Lower lobe of right lung (tissue), 2 donors: ENCODE results near the gene SLCO2B1. TPM values are rescaled to one million over a fixed set of nuclear protein-coding genes. Genes with fewer than 3 reads are reported as not detected.

Experiments
- ATAC-seq, 2 donors: fragments of 200-7000 bp; cut with Tn5 transposase; one replicate each; pipeline ENCODE4 v1.9.1; 2020 to 2022; ENCODE audit warnings: mild to moderate bottlenecking in 2 of 2, moderate library complexity in 2 of 2
- DNase-seq: peaks from one replicate; pipeline ENCODE4 v3.0.0-alpha.2; 2020
- H3K27ac ChIP-seq: fragments of 200-600 bp; one replicate; pipeline ENCODE4 v1.8.0; 2022
- H3K27me3 ChIP-seq: fragments of 200-600 bp; one replicate; pipeline ENCODE4 v1.8.0; 2022; ENCODE audit warnings: low read depth
- H3K36me3 ChIP-seq: fragments of 200-600 bp; one replicate; pipeline ENCODE4 v1.8.0; 2022; ENCODE audit warnings: mild to moderate bottlenecking
- H3K4me1 ChIP-seq: fragments of 200-600 bp; one replicate; pipeline ENCODE4 v1.8.0; 2022
- H3K4me3 ChIP-seq: fragments of 200-600 bp; one replicate; pipeline ENCODE4 v1.8.0; 2022; ENCODE audit warnings: mild to moderate bottlenecking
- H3K9me3 ChIP-seq: fragments of 200-600 bp; one replicate; pipeline ENCODE4 v1.8.0; 2022
- CTCF ChIP-seq: fragments of 200-600 bp; IDR thresholded peaks from one replicate; pipeline ENCODE4 v1.8.0; 2022; ENCODE audit warnings: antibody characterized with exemption, mild to moderate bottlenecking
- intact Hi-C: fragments of 100-400 bp; cut with DNase I; formaldehyde crosslinking; loops from one replicate; pipeline ENCODE4 v1.11.0; 2022
- total RNA-seq: library from RNA; stranded (reverse); fragmentation: NEBNext Ultra II Directional; extraction: Animal tissue kit (Norgen Biotek cat#: 25700); gene quantifications from one replicate; pipeline ENCODE4 v1.2.1, GENCODE V29; 2021
- donor health status: DM: no; HTN: yes; CAD: no; lungs with severe emphysema.

The SLCO2B1 gene
- total RNA-seq, 1 donor from 2014 or later: 332 TPM

DNA sequence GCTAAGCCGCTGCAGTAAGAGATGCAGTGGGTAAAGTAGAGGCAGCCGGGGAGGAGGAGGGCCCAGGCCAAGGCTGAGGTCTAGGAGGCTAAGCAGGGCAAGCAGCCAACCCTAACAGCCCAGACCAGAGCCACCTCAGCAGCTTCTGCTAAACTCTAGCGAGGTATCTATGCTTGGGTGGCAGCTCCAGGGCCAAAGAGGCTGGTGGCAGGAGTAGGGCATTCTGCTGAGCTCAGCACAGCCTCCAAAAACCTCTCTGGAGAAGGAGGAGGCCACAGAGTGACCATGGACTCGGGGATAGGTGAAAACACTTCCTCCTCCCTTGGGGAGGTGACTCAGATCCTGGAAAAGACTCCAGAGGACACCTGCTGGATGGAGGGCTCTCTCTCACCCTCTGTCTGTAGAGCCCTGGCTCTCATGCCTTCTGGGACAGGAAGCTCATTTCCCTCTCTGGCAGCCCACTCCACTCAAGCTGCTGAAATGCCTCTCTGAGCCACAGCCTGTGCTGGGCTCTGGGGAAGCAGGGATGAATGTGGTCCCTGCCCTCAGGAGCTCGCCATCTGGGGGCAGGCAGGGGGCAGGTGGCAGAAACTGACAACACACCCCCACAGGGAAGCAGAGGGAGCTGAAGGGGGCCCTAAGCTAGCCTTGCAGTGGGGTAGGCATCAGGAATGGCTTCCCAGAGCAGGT is 73.2 kb downstream of the SLCO2B1 start:
- Histone ChIP-seq H3K9me3 (no peaks in the 10 kb centered on the region), H3K4me3 (no peak overlapping the region), H3K27ac (no peak overlapping the region), H3K36me3 (no peaks in the 10 kb centered on the region), H3K4me1 (no peaks in the 10 kb centered on the region), H3K27me3 (no peaks in the 10 kb centered on the region)
- no peak for TF ChIP-seq CTCF
- intact Hi-C loops: no loop called here
- ATAC-seq (no peak), DNase-seq (no peak)

GRCh38 chr11:75225794-75226193 is 74.9 kb downstream of the SLCO2B1 start:
- intact Hi-C loops: no loop called here
- TF ChIP-seq CTCF: no peak
- no peak overlapping the region for H3K27ac ChIP-seq
- no peak overlapping the region for H3K4me3 ChIP-seq
- no peaks in the 10 kb centered on the region for H3K4me1 ChIP-seq
- no peak for DNase-seq
- H3K36me3 ChIP-seq: no peaks in the 10 kb centered on the region
- H3K27me3 ChIP-seq: peaks cover 1% of the 10 kb centered on the region
- ATAC-seq: no peak
- no peaks in the 10 kb centered on the region for H3K9me3 ChIP-seq

- Histone ChIP-seq H3K4me1 (no peaks in the 10 kb centered on the region), H3K27me3 (peaks cover 8% of the 10 kb centered on the region), H3K4me3 (no peak overlapping the region), H3K36me3 (no peaks in the 10 kb centered on the region), H3K27ac (no peak overlapping the region), H3K9me3 (no peaks in the 10 kb centered on the region)
- DNase-seq: no peak
- intact Hi-C loops: no loop called here
- no peak for TF ChIP-seq CTCF
- no peak for ATAC-seq
Measured at GRCh38 chr11:75229466-75229865, 78.6 kb downstream of the SLCO2B1 start.

DNA sequence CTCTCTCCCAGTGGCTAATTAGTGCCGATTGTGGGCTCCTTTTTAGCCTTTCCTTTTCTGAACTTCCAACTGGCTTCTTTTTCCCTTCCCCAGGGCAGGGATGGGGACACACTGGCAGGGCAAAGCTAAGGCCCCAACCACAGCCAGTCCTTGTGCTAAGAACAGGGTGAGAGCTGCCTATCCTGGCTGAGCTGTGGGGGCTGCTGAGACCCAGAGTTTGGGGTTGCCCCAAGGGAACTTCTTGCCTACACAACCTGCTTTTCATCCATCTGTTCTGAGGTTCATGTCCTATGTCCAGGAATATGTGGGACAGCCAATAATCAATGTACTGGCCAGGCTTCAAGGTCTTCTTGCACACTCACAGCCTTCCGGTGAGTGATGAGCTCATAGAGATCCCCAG is 79.7 kb downstream of the SLCO2B1 start:
- H3K27ac ChIP-seq: no peak overlapping the region
- H3K36me3 ChIP-seq: no peaks in the 10 kb centered on the region
- no peaks in the 10 kb centered on the region for H3K4me1 ChIP-seq
- no peak for TF ChIP-seq CTCF
- peaks cover 8% of the 10 kb centered on the region for H3K27me3 ChIP-seq
- no peaks in the 10 kb centered on the region for H3K9me3 ChIP-seq
- intact Hi-C loops: no loop called here
- DNase-seq (no peak), ATAC-seq (no peak)
- no peak overlapping the region for H3K4me3 ChIP-seq

DNA sequence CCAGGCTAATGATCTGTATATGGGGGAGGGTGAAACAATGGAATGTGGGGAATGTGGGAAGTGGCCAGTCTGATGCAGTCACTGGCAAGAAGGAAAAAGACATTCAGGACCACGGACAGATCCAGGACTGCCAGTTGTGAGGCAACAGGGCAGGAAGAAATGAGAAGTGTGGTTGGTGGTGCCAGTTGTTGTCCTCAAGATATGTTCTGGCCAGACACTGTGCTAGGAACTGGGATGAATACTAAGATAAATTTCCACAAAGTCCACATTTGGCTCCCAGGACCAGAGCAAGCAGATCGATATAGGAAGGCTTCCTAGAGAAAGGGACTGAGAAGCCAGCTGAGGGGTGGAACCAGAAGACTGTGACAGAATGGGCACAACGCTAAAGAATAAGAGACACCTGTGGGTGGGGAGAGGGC is 82.9 kb downstream of the SLCO2B1 start:
- Histone ChIP-seq H3K9me3 (no peaks in the 10 kb centered on the region), H3K27ac (no peak overlapping the region), H3K27me3 (peaks cover 26% of the 10 kb centered on the region), H3K36me3 (no peaks in the 10 kb centered on the region), H3K4me1 (no peaks in the 10 kb centered on the region), H3K4me3 (no peak overlapping the region)
- no peak for DNase-seq
- TF ChIP-seq CTCF: no peak
- peak in 1 of 2 donors; percentile 35 for ATAC-seq
- intact Hi-C loops: no loop called here
